ENCODE data around the gene OR11H6.
"Not testable (repeated sequence)": the region's sequence is repeated elsewhere in the genome, so short reads cannot be mapped to it uniquely, and the experiment has no call there.

The OR11H6 gene

GRCh38 chr14:20264361-20264760, 40.9 kb downstream of the OR11H6 start:
- DNase-seq (ENCODE audit: low read depth in 2 of 2) = not testable (repeated sequence)

GRCh38 chr14:20274062-20274461, 50.6 kb downstream of the OR11H6 start:
- DNase-seq (ENCODE audit: low read depth in 2 of 2) = no peak

Data from activated CD8-positive, alpha-beta memory T cell treated with anti-CD3 and anti-CD28 coated beads for 4 hours (primary cell).